Left lung (tissue), 10 donors: ENCODE data around the gene ZNF541. TPM values are rescaled to one million over a fixed set of nuclear protein-coding genes. Genes with fewer than 3 reads are reported as not detected.
"Not testable (repeated sequence)": the region's sequence is repeated elsewhere in the genome, so short reads cannot be mapped to it uniquely, and the experiment has no call there.

Experiments
- ATAC-seq: fragments of 200-7000 bp; cut with Tn5 transposase; one replicate; pipeline ENCODE4 v1.9.1; 2020; ENCODE audit warnings: moderate library complexity
- DNase-seq, 4 donors: peaks; one replicate each; pipeline ENCODE4 v3.0.0-alpha.2; 2013 to 2020
- H3K27ac ChIP-seq, 2 donors: fragments of 200-600 bp; sonication (generic) in 1 of 2; one replicate each; pipeline versions ENCODE4 v1.5.0 to v1.8.0; 2020 to 2021
- H3K27me3 ChIP-seq, 2 donors: fragments of 200-600 bp; sonication (generic) in 1 of 2; one replicate each; pipeline versions ENCODE4 v1.5.0 to v1.8.0; 2020 to 2021
- H3K36me3 ChIP-seq, 2 donors: fragments of 200-600 bp; sonication (generic) in 1 of 2; one replicate each; pipeline versions ENCODE4 v1.5.0 to v1.8.0; 2020 to 2021
- H3K4me1 ChIP-seq, 2 donors: fragments of 200-600 bp; one replicate each; pipeline ENCODE4 v1.8.0; 2021
- H3K4me3 ChIP-seq, 2 donors: fragments of 200-600 bp; sonication (generic) in 1 of 2; one replicate each; pipeline versions ENCODE4 v1.5.0 to v1.8.0; 2020 to 2021; ENCODE audit warnings: mild to moderate bottlenecking in 1 of 2
- H3K9me3 ChIP-seq, 2 donors: fragments of 200-600 bp; sonication (generic) in 1 of 2; one replicate each; pipeline versions ENCODE4 v1.5.0 to v1.8.0; 2020 to 2021
- CTCF ChIP-seq, 2 donors: fragments of 200-600 bp; sonication (generic) in 1 of 2; IDR thresholded peaks; one replicate each; pipeline versions ENCODE4 v1.5.0 to v1.8.0; 2021; ENCODE audit warnings: antibody characterized with exemption in 2 of 2
- intact Hi-C, 2 donors: fragments of 100-400 bp; cut with DNase I; formaldehyde crosslinking; loops; one replicate each; pipeline versions ENCODE4 v1.11.2 to v1.14.2; 2022
- polyA plus RNA-seq, 6 donors: library from polyadenylated mRNA; unstranded; fragments of 120-200 nt; gene quantifications; one replicate each; pipeline ENCODE4 v1.2.1, GENCODE V29; 2013; ENCODE audit not compliant: insufficient read length in 6 of 6
- total RNA-seq, 2 donors: library from RNA; stranded (reverse); fragmentation: NEBNext Ultra II Directional; extraction: Animal tissue kit (Norgen Biotek cat#: 25700); gene quantifications; one replicate each; pipeline ENCODE4 v1.2.1, GENCODE V29; 2021
- donor health status: DM: no; HTN: yes; CAD: no.
- donor health status: DM: no; HTN: no; CAD: no.

ZNF541 gene
- total and polyA plus RNA-seq, 8 donors: 0.09 to 0.50 (median 0.15) TPM

DNA sequence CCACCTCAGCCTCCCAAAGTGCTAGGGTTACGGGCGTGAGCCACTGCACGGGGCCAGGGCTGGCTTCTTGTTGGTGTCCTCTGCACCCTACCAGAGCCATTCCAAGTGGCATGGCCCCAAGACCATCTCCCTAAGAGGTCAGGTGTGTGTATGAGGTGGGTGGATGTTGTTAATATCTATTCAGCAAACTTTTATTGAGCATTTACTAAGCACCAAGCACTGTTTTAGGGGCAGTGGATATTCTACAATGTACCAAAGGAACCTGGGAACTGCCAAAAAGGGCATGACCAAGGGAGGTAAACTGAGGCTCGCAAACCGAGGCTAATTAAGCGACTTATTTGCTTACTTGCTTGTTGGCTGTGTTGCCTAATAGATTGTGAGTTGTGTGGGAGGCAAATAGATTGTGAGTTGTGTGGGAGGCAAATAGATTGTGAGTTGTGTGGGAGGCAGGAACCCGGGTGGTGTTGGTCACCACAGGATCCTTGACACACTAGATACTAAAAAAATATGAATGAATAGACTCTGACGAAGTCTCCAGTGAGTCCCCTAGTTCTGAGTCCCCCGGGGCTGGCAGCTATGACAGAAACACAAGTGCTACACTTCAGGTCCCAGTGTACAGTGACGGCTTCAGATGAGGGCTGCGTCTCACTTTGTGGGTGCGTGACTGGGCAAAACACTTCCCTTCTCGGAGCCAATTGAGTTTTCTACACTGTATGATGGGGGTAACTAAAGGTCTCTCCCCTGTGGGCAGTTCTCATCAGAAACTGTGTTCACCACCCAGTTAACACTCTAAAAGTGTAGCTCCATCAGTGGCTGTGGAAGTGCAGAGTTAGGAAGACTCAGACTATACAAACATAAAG lies 31.0 kb upstream of the ZNF541 start:
- H3K36me3 ChIP-seq: no peaks in the 10 kb centered on the region
- H3K4me3 ChIP-seq: no peak overlapping the region
- H3K4me1 ChIP-seq: peaks cover 10 to 29% of the 10 kb centered on the region in 2 donors
- H3K27ac ChIP-seq: no peak overlapping the region
- ATAC-seq: no peak
- TF ChIP-seq CTCF (IDR thresholded peaks at IDR 0.05): no peak
- DNase-seq: peak in 1 of 4 donors; percentile 57
- no peaks in the 10 kb centered on the region for H3K27me3 ChIP-seq
- intact Hi-C loops: loop anchor here in 1 of 2 donors (10.0 kb wide), 1 partner anchor 91 kb away; no protein-coding TSS in a partner anchor
- no peaks in the 10 kb centered on the region for H3K9me3 ChIP-seq

DNA sequence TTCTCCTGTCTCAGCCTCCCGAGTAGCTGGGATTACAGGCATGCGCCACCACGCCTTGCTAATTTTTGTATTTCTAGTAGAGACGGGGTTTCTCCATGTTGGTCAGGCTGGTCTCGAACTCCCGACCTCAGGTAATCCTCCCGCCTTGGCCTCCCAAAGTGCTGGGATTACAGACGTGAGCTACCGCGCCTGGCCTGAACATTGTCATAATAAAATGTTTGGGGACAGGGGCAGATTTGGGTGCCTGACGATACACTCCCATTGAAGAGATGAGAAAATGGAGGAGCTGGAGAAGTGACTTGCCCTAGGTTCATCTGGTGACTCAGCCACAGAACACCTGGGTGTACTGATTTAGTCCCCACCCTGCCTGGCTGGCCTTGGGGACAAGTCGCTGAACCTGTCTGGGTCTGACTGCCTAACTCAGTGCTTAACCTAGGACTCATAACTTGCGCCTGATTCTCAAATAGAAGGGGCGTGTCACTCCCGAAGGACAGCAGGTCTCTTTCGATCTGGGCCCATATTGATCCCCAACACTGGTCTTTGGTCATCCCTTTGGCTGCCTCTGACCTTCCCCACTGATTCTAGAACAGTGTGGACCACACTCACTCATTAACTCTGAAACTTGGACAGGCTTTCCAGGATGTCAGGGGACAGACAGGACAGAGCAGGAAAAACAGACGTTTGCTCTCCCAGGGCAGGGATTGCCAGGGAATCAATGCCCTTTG lies 28.4 kb upstream of the ZNF541 start:
- TF ChIP-seq CTCF (IDR thresholded peaks at IDR 0.05): no peak
- Histone ChIP-seq H3K27ac (peak overlapping the region; percentile 88 to 89), H3K27me3 (no peaks in the 10 kb centered on the region), H3K36me3 (no peaks in the 10 kb centered on the region), H3K9me3 (no peaks in the 10 kb centered on the region), H3K4me3 (peak overlapping the region; percentile 38 to 56), H3K4me1 (peaks cover 10 to 33% of the 10 kb centered on the region in 2 donors)
- intact Hi-C loops: loop anchor here in 1 of 2 donors (10.0 kb wide), 1 partner anchor 93 kb away; no protein-coding TSS in a partner anchor
- ATAC-seq (no peak), DNase-seq (peak in 1 of 4 donors; percentile 24)

DNA sequence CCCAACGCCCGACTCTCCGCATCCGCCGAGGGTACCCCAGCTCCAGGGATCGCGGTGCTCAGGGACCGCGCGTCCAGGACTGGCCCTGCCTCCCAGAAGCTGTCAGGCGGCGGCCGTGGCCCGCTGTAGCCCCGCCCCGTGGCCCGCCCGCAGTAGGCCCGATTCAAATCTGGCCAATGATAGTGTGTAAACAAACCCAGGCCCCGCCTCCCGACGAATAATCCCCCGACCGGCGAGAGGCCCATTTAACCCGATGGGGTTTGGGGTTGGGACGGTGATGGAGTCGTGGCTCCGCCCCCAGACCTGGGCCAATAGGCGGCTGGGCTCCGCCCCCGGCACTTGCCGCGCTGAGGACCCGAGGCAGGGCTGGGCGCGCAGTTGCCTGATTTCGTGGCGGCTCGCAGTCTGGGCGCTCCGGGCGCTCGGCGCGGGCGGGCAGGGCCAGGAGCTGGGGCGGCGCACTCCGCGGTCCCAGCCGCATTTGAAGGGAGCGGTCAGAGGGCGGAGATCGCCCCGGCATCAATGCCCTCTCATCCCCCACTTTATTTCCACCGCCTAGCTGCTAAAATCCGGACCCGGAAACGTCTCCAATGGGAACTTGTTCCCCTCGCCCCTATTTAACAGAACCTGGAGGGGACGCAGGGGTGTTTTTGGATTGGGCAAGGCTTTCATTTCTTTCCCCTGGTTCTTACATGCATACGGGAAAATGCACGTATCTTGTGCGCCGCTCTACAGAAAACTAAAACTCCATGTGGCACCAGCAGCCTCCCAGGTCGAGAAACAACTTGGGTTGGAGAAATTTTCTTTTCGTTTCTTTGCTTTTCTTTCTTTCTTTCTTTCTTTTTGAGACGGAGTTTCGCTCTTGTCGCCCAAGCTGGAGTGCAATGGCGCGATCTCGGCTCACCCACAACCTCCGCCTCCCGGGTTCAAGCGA lies 27.6 kb upstream of the ZNF541 start:
- ATAC-seq: peak; percentile 98
- Histone ChIP-seq H3K27me3 (no peaks in the 10 kb centered on the region), H3K9me3 (no peaks in the 10 kb centered on the region), H3K27ac (peak overlapping the region; percentile 88 to 89), H3K4me3 (peak overlapping the region; percentile 38 to 56), H3K36me3 (no peaks in the 10 kb centered on the region), H3K4me1 (peaks cover 10 to 40% of the 10 kb centered on the region in 2 donors)
- intact Hi-C loops: loop anchor here in 1 of 2 donors (10.0 kb wide), 1 partner anchor 94 kb away; no protein-coding TSS in a partner anchor
- peak; percentile 97 to 100 (median 100) for DNase-seq
- TF ChIP-seq CTCF (IDR thresholded peaks at IDR 0.05): no peak

- H3K27me3 ChIP-seq, H3K36me3 ChIP-seq, ATAC-seq, DNase-seq, H3K9me3 ChIP-seq: not testable (repeated sequence)
- Histone ChIP-seq H3K4me1 (peaks cover 10 to 42% of the 10 kb centered on the region in 2 donors), H3K27ac (peak overlapping the region; percentile 77 to 89), H3K4me3 (peak overlapping the region; percentile 22 to 56)
- intact Hi-C loops: loop anchor here in 1 of 2 donors (10.0 kb wide), 1 partner anchor 95 kb away; no protein-coding TSS in a partner anchor
Observed at GRCh38 chr19:47599671-47600245, 26.8 kb upstream of the ZNF541 start.
